IMR-90 (cell line): ENCODE results near the gene OR52B6. TPM values are rescaled to one million over a fixed set of nuclear protein-coding genes. Genes with fewer than 3 reads are reported as not detected.

ENCODE experiments used
- ATAC-seq: fragments of 200-7000 bp; cut with Tn5 transposase; 2 replicates; pipeline ENCODE4 v1.9.1; 2020; ENCODE audit warnings: low read depth, mild to moderate bottlenecking, moderate library complexity
- BruUV-seq: library from RNA; stranded (reverse); fragments of 400-500 nt; replicated peaks from 2 replicates; lab custom pipeline; 2021; lab: Mats Ljungman, UMichigan
- CTCF ChIA-PET: fragments of 300-600 bp; formaldehyde crosslinking; extraction: SDS; loops from one replicate; lab custom pipeline; 2021; ENCODE audit warnings: antibody characterized with exemption; lab: Yijun Ruan, JAX
- POLR2A ChIA-PET: fragments of 300-600 bp; sonication (Branson Sonifier 250); formaldehyde crosslinking; loops from one replicate; lab custom pipeline; 2022; ENCODE audit warnings: antibody characterized with exemption; ENCODE audit not compliant: unreplicated experiment; lab: Charles Lee
- DNase-seq: peaks from one replicate; pipeline ENCODE4 v3.0.0; 2013
- H2AFZ ChIP-seq: replicated peaks from 2 replicates; pipeline ENCODE3; 2013; ENCODE audit warnings: low read length, mild to moderate bottlenecking; ENCODE audit not compliant: poor library complexity
- H2AK5ac ChIP-seq: 2 replicates; pipeline ENCODE4 v1.6.1; 2013; ENCODE audit warnings: low read depth, low read length, inconsistent platforms
- H2AK9ac ChIP-seq: replicated peaks from 2 replicates; pipeline ENCODE3; 2013; ENCODE audit warnings: mild to moderate bottlenecking, low read depth, low read length, moderate library complexity; ENCODE audit not compliant: poor library complexity
- H2BK120ac ChIP-seq: 2 replicates; pipeline ENCODE4 v1.6.1; 2013; ENCODE audit warnings: low read depth, low read length, inconsistent platforms
- H2BK15ac ChIP-seq: 3 replicates; pipeline ENCODE4 v1.6.1; 2013; ENCODE audit warnings: low read depth, low read length, inconsistent platforms
- H2BK20ac ChIP-seq: 2 replicates; pipeline ENCODE4 v1.6.1; 2013; ENCODE audit warnings: low read depth, mild to moderate bottlenecking, inconsistent platforms, low read length, moderate library complexity
- H2BK5ac ChIP-seq: 2 replicates; pipeline ENCODE4 v1.6.1; 2013; ENCODE audit warnings: mild to moderate bottlenecking, low read depth, low read length, inconsistent platforms; ENCODE audit not compliant: poor library complexity, severe bottlenecking
- H3K14ac ChIP-seq: replicated peaks from 2 replicates; pipeline ENCODE4 v1.6.1; 2013; ENCODE audit warnings: low read depth, low read length, inconsistent platforms
- H3K18ac ChIP-seq: 2 replicates; pipeline ENCODE4 v1.6.1; 2013; ENCODE audit warnings: low read depth, low read length, control low read depth
- H3K23ac ChIP-seq: 2 replicates; pipeline ENCODE4 v1.6.1; 2013; ENCODE audit warnings: low read depth, low read length, inconsistent platforms
- H3K27ac ChIP-seq: 2 replicates; pipeline ENCODE4 v1.5.1; 2013; ENCODE audit warnings: mild to moderate bottlenecking, control low read depth, low read length; ENCODE audit not compliant: insufficient read depth
- H3K27me3 ChIP-seq: 2 replicates; pipeline ENCODE4 v1.6.1; 2013; ENCODE audit warnings: low read length; ENCODE audit not compliant: control insufficient read depth, insufficient read depth
- H3K36me3 ChIP-seq: 2 replicates; pipeline ENCODE4 v1.6.1; 2013; ENCODE audit warnings: low read length, mixed read lengths; ENCODE audit not compliant: control insufficient read depth, insufficient read depth
- H3K4ac ChIP-seq: 2 replicates; pipeline ENCODE4 v1.6.1; 2013; ENCODE audit warnings: low read depth, low read length, inconsistent platforms
- H3K4me1 ChIP-seq: 2 replicates; pipeline ENCODE4 v1.6.1; 2013; ENCODE audit warnings: low read length, mixed read lengths; ENCODE audit not compliant: control insufficient read depth, insufficient read depth
- H3K4me2 ChIP-seq: 2 replicates; pipeline ENCODE4 v1.6.1; 2013; ENCODE audit warnings: low read depth, mild to moderate bottlenecking, control low read depth, low read length, moderate library complexity
- H3K4me3 ChIP-seq: 2 replicates; pipeline ENCODE4 v1.5.1; 2013; ENCODE audit warnings: low read depth, mild to moderate bottlenecking, control low read depth, low read length, moderate library complexity; ENCODE audit not compliant: insufficient read depth
- H3K56ac ChIP-seq: 2 replicates; pipeline ENCODE4 v1.6.1; 2013; ENCODE audit warnings: low read length, inconsistent platforms; ENCODE audit not compliant: insufficient read depth; ENCODE audit errors: extremely low read depth
- H3K79me1 ChIP-seq, 2 experiments: 2 replicates each; pipeline ENCODE4 v1.6.1; 2013; ENCODE audit warnings: low read length in 2 of 2, inconsistent platforms in 1 of 2, low read depth in 1 of 2
- H3K9ac ChIP-seq: 2 replicates; pipeline ENCODE4 v1.6.1; 2013; ENCODE audit warnings: low read depth, low read length, control low read depth
- H3K9me1 ChIP-seq: 2 replicates; pipeline ENCODE4 v1.6.1; 2013; ENCODE audit warnings: low read length, inconsistent platforms; ENCODE audit not compliant: insufficient read depth
- H3K9me3 ChIP-seq: 2 replicates; pipeline ENCODE4 v1.6.1; 2013; ENCODE audit warnings: low read length; ENCODE audit not compliant: control insufficient read depth, insufficient read depth
- H4K20me1 ChIP-seq: 2 replicates; pipeline ENCODE4 v1.6.1; 2013; ENCODE audit warnings: low read length, inconsistent platforms; ENCODE audit not compliant: insufficient read depth
- H4K5ac ChIP-seq: 2 replicates; pipeline ENCODE4 v1.6.1; 2013; ENCODE audit warnings: mild to moderate bottlenecking, low read depth, low read length, control low read depth
- H4K8ac ChIP-seq, 2 experiments: 2 replicates each; pipeline ENCODE4 v1.6.1; 2013; ENCODE audit warnings: low read depth in 2 of 2, low read length in 2 of 2, control low read depth in 1 of 2, inconsistent platforms in 1 of 2
- H4K91ac ChIP-seq: 2 replicates; pipeline ENCODE4 v1.6.1; 2013; ENCODE audit warnings: low read depth, low read length, inconsistent platforms; ENCODE audit not compliant: insufficient read depth
- CTCF ChIP-seq: conservative IDR thresholded peaks from 2 replicates; pipeline ENCODE4 v1.5.1; 2012; ENCODE audit warnings: mild to moderate bottlenecking, low read depth, low read length, improper control_type of control experiment
- WGBS, 2 experiments: methylation state at CpG; one replicate each; pipeline versions ENCODE4 v1.1.5 to v1.1.7; 2013; ENCODE audit warnings: missing lambda C conversion rate in 2 of 2; ENCODE audit not compliant: insufficient read length in 1 of 2; ENCODE audit errors: extremely low coverage in 2 of 2; 5-methylcytosine and 5-hydroxymethylcytosine counted together
- dilution Hi-C: fragments of 300-500 bp; cut with HindIII; formaldehyde crosslinking; loops from one replicate; pipeline ENCODE4 v1.14.3; 2018; ENCODE audit warnings: low sequenced_read_pairs; ENCODE audit not compliant: unreplicated experiment
- in situ Hi-C: fragments of 300-500 bp; cut with MboI; formaldehyde crosslinking; loops from 3 replicates; pipeline ENCODE4 v1.14.3; 2019; ENCODE audit warnings: low sequenced_read_pairs, inconsistent platforms, mixed read lengths
- intact Hi-C: fragments of 100-400 bp; cut with micrococcal nuclease; formaldehyde crosslinking; loops from 2 replicates; pipeline ENCODE4 v1.10.0; 2022
- polyA plus RNA-seq, 3 experiments: library from polyadenylated mRNA; depleted of rRNA; stranded (reverse); fragments of >200 nt; gene quantifications; 2 replicates each; pipeline ENCODE4 v1.2.3, GENCODE V29; 2012; ENCODE audit warnings: low replicate concordance in 1 of 3
- total RNA-seq: library from RNA; depleted of rRNA; stranded (reverse); fragments of >200 nt; gene quantifications from 2 replicates; pipeline ENCODE4 v1.2.3, GENCODE V29; 2012

The OR52B6 gene
- total and polyA plus RNA-seq, 2 of the 4 experiments (the other 2 are of a cell fraction), result not detected

- Histone ChIP-seq H3K4ac (peak overlapping the region; percentile 43; the same call in 1 of the 2 replicates), H3K23ac (peak overlapping the region; percentile 40), H3K4me3 (no peak overlapping the region), H3K9me3 (no peaks in the 10 kb centered on the region), H4K5ac (no peak overlapping the region), H2AK9ac (no peak overlapping the region), H3K27ac (no peak overlapping the region), H3K4me1 (peaks cover 8% of the 10 kb centered on the region), H2BK20ac (no peak overlapping the region; the same call in 1 of the 2 replicates), H4K20me1 (no peaks in the 10 kb centered on the region), H4K91ac (0 out of 2 replicates have a peak overlapping the region, but pooled peaks have one; percentile 12), H3K79me1 (peaks cover 7 to 26% of the 10 kb centered on the region in 2 experiments), H3K9me1 (peaks cover 3% of the 10 kb centered on the region; the same call in 1 of the 2 replicates), H3K27me3 (no peaks in the 10 kb centered on the region), H3K56ac (peak overlapping the region; percentile 26; the same call in 1 of the 2 replicates), H4K8ac (0 out of 4 replicates have a peak overlapping the region, but pooled peaks of 1 of the 2 experiments have one; percentile 26), H2BK5ac (no peak overlapping the region), H3K36me3 (no peaks in the 10 kb centered on the region), H3K9ac (no peak overlapping the region), H3K4me2 (peak overlapping the region; percentile 42), H3K18ac (no peak overlapping the region), H2AK5ac (no peak overlapping the region), H2BK120ac (peak overlapping the region; percentile 42; the same call in 1 of the 2 replicates), H2BK15ac (no peak overlapping the region), H3K14ac (peak overlapping the region; percentile 37), H2AFZ (peak overlapping the region; percentile 67)
- no peak for TF ChIP-seq CTCF
- dilution Hi-C loops (no loop called here), in situ Hi-C loops (no loop called here), intact Hi-C loops (loop anchor here (10.0 kb wide), 1 partner anchor 1873 kb away; no protein-coding TSS in a partner anchor)
- BruUV-seq, result no TSS peak
- POLR2A ChIA-PET, result no interaction called here
- DNase-seq (no peak), ATAC-seq (no peak)
- WGBS, 2 experiments, result 55% methylated on average over 2 of the region's 3 CpGs; no CpG with 5 or more reads in 1 of the 2 experiments
- CTCF ChIA-PET, result no interaction called here
Observed at GRCh38 chr11:5597953-5598352, 17.3 kb downstream of the OR52B6 start.
